Left colon (tissue), 2 donors: ENCODE data around the gene COL4A2. TPM values are rescaled to one million over a fixed set of nuclear protein-coding genes. Genes with fewer than 3 reads are reported as not detected.
"Not testable (repeated sequence)": the region's sequence is repeated elsewhere in the genome, so short reads cannot be mapped to it uniquely, and the experiment has no call there.

ENCODE experiments used
- ATAC-seq: fragments of 200-7000 bp; cut with Tn5 transposase; one replicate; pipeline ENCODE4 v1.9.1; 2020; ENCODE audit warnings: mild to moderate bottlenecking, moderate library complexity
- DNase-seq, 2 donors: peaks; one replicate each; pipeline ENCODE4 v3.0.0-alpha.2; 2020
- intact Hi-C, 2 donors: fragments of 100-400 bp; cut with DNase I in 1 of 2; cut with micrococcal nuclease in 1 of 2; formaldehyde crosslinking; loops; one replicate each; pipeline versions ENCODE4 v1.11.2 to v1.14.0; 2022; cut with DNase I, micrococcal nuclease
- total RNA-seq, 2 donors: library from RNA; stranded (reverse); fragmentation: NEBNext Ultra II Directional; extraction: Animal tissue kit (Norgen Biotek cat#: 25700); gene quantifications; one replicate each; pipeline ENCODE4 v1.2.1, GENCODE V29; 2021
- donor health status: DM: no; HTN: no; CAD: no.
- donor health status: DM: yes; HTN: yes; CAD: no.

The COL4A2 gene
- total RNA-seq, 2 donors from 2014 or later: 35.3 to 79.7 TPM

- DNase-seq (no peak), ATAC-seq (no peak)
- intact Hi-C loops: no loop called here
Measured at GRCh38 chr13:110479648-110480047, 172.6 kb downstream of the COL4A2 start.

- no peak for DNase-seq
- ATAC-seq: no peak
- intact Hi-C loops: no loop called here
Measured at GRCh38 chr13:110480161-110480560, 173.1 kb downstream of the COL4A2 start.

- intact Hi-C loops: no loop called here
- ATAC-seq (no peak), DNase-seq (no peak)
Measured at GRCh38 chr13:110483386-110483968, 176.4 kb downstream of the COL4A2 start.

- DNase-seq (no peak), ATAC-seq (no peak)
- intact Hi-C loops: no loop called here
Measured at GRCh38 chr13:110484290-110485048, 177.4 kb downstream of the COL4A2 start.

GRCh38 chr13:110485604-110486003 lies 178.5 kb downstream of the COL4A2 start:
- ATAC-seq: no peak
- intact Hi-C loops: no loop called here
- no peak for DNase-seq

- no peak for ATAC-seq
- intact Hi-C loops: no loop called here
- no peak for DNase-seq
Measured at GRCh38 chr13:110486061-110486715, 179.1 kb downstream of the COL4A2 start.

GRCh38 chr13:110486880-110487279 lies 179.8 kb downstream of the COL4A2 start:
- intact Hi-C loops, DNase-seq, ATAC-seq: not testable (repeated sequence)

- intact Hi-C loops: no loop called here
- DNase-seq (no peak), ATAC-seq (no peak)
Measured at GRCh38 chr13:110490009-110490770, 183.1 kb downstream of the COL4A2 start.

- intact Hi-C loops: no loop called here
- ATAC-seq: no peak
- no peak for DNase-seq
Measured at GRCh38 chr13:110491869-110492678, 185.0 kb downstream of the COL4A2 start.

- DNase-seq (no peak), ATAC-seq (no peak)
- intact Hi-C loops: no loop called here
Measured at GRCh38 chr13:110492679-110493593, 185.9 kb downstream of the COL4A2 start.

GRCh38 chr13:110493613-110494012 lies 186.5 kb downstream of the COL4A2 start:
- ATAC-seq: no peak
- intact Hi-C loops: no loop called here

GRCh38 chr13:110495376-110495775 lies 188.3 kb downstream of the COL4A2 start:
- intact Hi-C loops: no loop called here
- no peak for ATAC-seq
- DNase-seq: no peak

More at GRCh38 chr13:110493613-110494012, 186.5 kb downstream of the COL4A2 start:
- no peak for DNase-seq

GRCh38 chr13:110495881-110496280 lies 188.8 kb downstream of the COL4A2 start:
- intact Hi-C loops: no loop called here
- DNase-seq (no peak), ATAC-seq (no peak)

GRCh38 chr13:110496281-110496680 lies 189.2 kb downstream of the COL4A2 start:
- intact Hi-C loops: no loop called here
- DNase-seq (no peak), ATAC-seq (no peak)

- no peak for ATAC-seq
- intact Hi-C loops: no loop called here
- DNase-seq: no peak
Measured at GRCh38 chr13:110497003-110497402, 189.9 kb downstream of the COL4A2 start.

- DNase-seq, intact Hi-C loops, ATAC-seq: not testable (repeated sequence)
Measured at GRCh38 chr13:110497896-110498295, 190.8 kb downstream of the COL4A2 start.

GRCh38 chr13:110498327-110498726 lies 191.2 kb downstream of the COL4A2 start:
- intact Hi-C loops: no loop called here
- no peak for ATAC-seq

GRCh38 chr13:110498765-110499164 lies 191.7 kb downstream of the COL4A2 start:
- no peak for ATAC-seq
- no peak for DNase-seq
- intact Hi-C loops: no loop called here

More at GRCh38 chr13:110498327-110498726, 191.2 kb downstream of the COL4A2 start:
- no peak for DNase-seq
